B cell (primary cell): ENCODE data around the gene NANOGP8. TPM values are rescaled to one million over a fixed set of nuclear protein-coding genes. Genes with fewer than 3 reads are reported as not detected.

ENCODE experiments used
- ATAC-seq: fragments of 200-7000 bp; cut with Tn5 transposase; one replicate; pipeline ENCODE4 v1.10.0; 2021; ENCODE audit warnings: low read depth, mild to moderate bottlenecking, moderate number of reproducible peaks, moderate library complexity
- CTCF ChIA-PET: fragments of 350-600 bp; sonication (Branson Sonifier 250); formaldehyde crosslinking; loops from one replicate; lab custom pipeline; 2021; ENCODE audit warnings: antibody characterized with exemption, inconsistent platforms; lab: Charles Lee
- POLR2A ChIA-PET: fragments of 350-600 bp; sonication (Branson Sonifier 250); formaldehyde crosslinking; loops from one replicate; lab custom pipeline; 2021; ENCODE audit warnings: antibody characterized with exemption; lab: Charles Lee
- DNase-seq: peaks from one replicate; pipeline ENCODE4 v3.0.0; 2013
- H2AFZ ChIP-seq: 2 replicates; pipeline ENCODE4 v1.6.1; 2012; ENCODE audit warnings: mild to moderate bottlenecking, low read depth, low read length; ENCODE audit not compliant: insufficient read depth, poor library complexity, severe bottlenecking
- H3K27ac ChIP-seq, 2 donors: 1 replicate in 1 of 2; 2 replicates in 1 of 2; pipeline ENCODE4 v1.5.1; 2012 to 2013; ENCODE audit warnings: low read length in 2 of 2, mild to moderate bottlenecking in 2 of 2, moderate library complexity in 1 of 2
- H3K27me3 ChIP-seq, 4 experiments: fragments of 200-600 bp in 1 of 4; sonication (generic) in 1 of 4; replicated peaks in 1 of 4; 1 replicate in 2 of 4; 2 replicates in 2 of 4; pipeline versions ENCODE4 v1.6.1 to v1.7.0; 2013 to 2016; ENCODE audit warnings: low read length in 3 of 4, mild to moderate bottlenecking in 2 of 4, mixed read lengths in 1 of 4, moderate library complexity in 1 of 4; ENCODE audit not compliant: insufficient read depth in 4 of 4, control insufficient read depth in 3 of 4; ENCODE audit errors: control extremely low read depth in 1 of 4
- H3K36me3 ChIP-seq, 2 experiments: replicated peaks in 1 of 2; 1 replicate in 1 of 2; 2 replicates in 1 of 2; pipeline versions ENCODE4 v1.6.1 to v1.7.1; 2013; ENCODE audit warnings: low read length in 1 of 2; ENCODE audit not compliant: insufficient read depth in 2 of 2, control insufficient read depth in 1 of 2; ENCODE audit errors: control extremely low read depth in 1 of 2, extremely low read depth in 1 of 2
- H3K4me1 ChIP-seq, 2 donors: fragments of 200-600 bp in 1 of 2; sonication (generic) in 1 of 2; 1 replicate in 1 of 2; 2 replicates in 1 of 2; pipeline versions ENCODE4 v1.5.1 to v1.6.1; 2013 to 2017; ENCODE audit warnings: low read length in 2 of 2; ENCODE audit not compliant: control insufficient read depth in 2 of 2, insufficient read depth in 2 of 2
- H3K4me2 ChIP-seq: replicated peaks from 2 replicates; pipeline ENCODE3; 2012; ENCODE audit warnings: mild to moderate bottlenecking, low read depth, low read length; ENCODE audit not compliant: poor library complexity, severe bottlenecking
- H3K4me3 ChIP-seq, 5 experiments: fragments of 200-600 bp in 1 of 5; sonication (generic) in 1 of 5; 1 replicate in 3 of 5; 2 replicates in 2 of 5; pipeline versions ENCODE4 v1.5.1 to v1.7.0; 2011 to 2016; ENCODE audit warnings: low read length in 4 of 5, mild to moderate bottlenecking in 4 of 5, low read depth in 2 of 5, control low read depth in 1 of 5, moderate library complexity in 1 of 5; ENCODE audit not compliant: insufficient read depth in 1 of 5; ENCODE audit errors: control extremely low read depth in 1 of 5, extremely low read depth in 1 of 5
- H3K79me2 ChIP-seq: fragments of 200-600 bp; sonication (generic); one replicate; pipeline ENCODE4 v1.6.0; 2016; ENCODE audit warnings: low read length; ENCODE audit not compliant: control insufficient read depth, insufficient read depth
- H3K9ac ChIP-seq: fragments of 200-600 bp; sonication (generic); 2 replicates; pipeline ENCODE4 v1.6.1; 2017; ENCODE audit warnings: mild to moderate bottlenecking, low read length, moderate library complexity
- H3K9me3 ChIP-seq, 3 donors: one replicate each; pipeline versions ENCODE4 v1.6.1 to v1.7.1; 2013; ENCODE audit warnings: low read length in 2 of 3; ENCODE audit not compliant: control insufficient read depth in 2 of 3, insufficient read depth in 1 of 3; ENCODE audit errors: control extremely low read depth in 1 of 3
- H4K20me1 ChIP-seq: 2 replicates; pipeline ENCODE4 v1.6.0; 2012; ENCODE audit warnings: mild to moderate bottlenecking, low read length; ENCODE audit not compliant: insufficient read depth, control insufficient read depth, poor library complexity, severe bottlenecking
- H3K27ac Mint-ChIP-seq: one replicate; pipeline ENCODE4 v1.8.0; 2021; ENCODE audit warnings: mixed read lengths
- H3K27me3 Mint-ChIP-seq: one replicate; pipeline ENCODE4 v1.8.0; 2021; ENCODE audit warnings: mixed read lengths
- H3K4me1 Mint-ChIP-seq: one replicate; pipeline ENCODE4 v1.8.0; 2021; ENCODE audit warnings: mixed read lengths
- H3K4me3 Mint-ChIP-seq: one replicate; pipeline ENCODE4 v1.8.0; 2021; ENCODE audit warnings: mixed read lengths
- H3K9me3 Mint-ChIP-seq: one replicate; pipeline ENCODE4 v1.8.0; 2022; ENCODE audit warnings: mixed read lengths; ENCODE audit not compliant: insufficient read depth
- EZH2 ChIP-seq: IDR thresholded peaks from 2 replicates; pipeline ENCODE4 v1.6.1; 2012; ENCODE audit warnings: borderline replicate concordance, low read depth, mild to moderate bottlenecking, moderate library complexity, low read length; ENCODE audit not compliant: insufficient read depth, poor library complexity, severe bottlenecking
- WGBS: methylation state at CpG from one replicate; pipeline ENCODE4 v1.1.5; 2013; ENCODE audit warnings: missing lambda C conversion rate; ENCODE audit not compliant: insufficient coverage; 5-methylcytosine and 5-hydroxymethylcytosine counted together
- intact Hi-C: fragments of 100-400 bp; cut with micrococcal nuclease; formaldehyde crosslinking; loops from one replicate; pipeline ENCODE4 v1.10.0; 2022
- polyA plus RNA-seq: library from polyadenylated mRNA; depleted of rRNA; stranded (reverse); fragments of >200 nt; gene quantifications from 2 replicates; pipeline ENCODE4 v1.2.3, GENCODE V29; 2012
- total RNA-seq, 2 donors: library from RNA; stranded (reverse); fragments of 120-200 nt in 1 of 2; gene quantifications; 1 replicate in 1 of 2; 2 replicates in 1 of 2; pipeline versions ENCODE4 v1.2.3 to v1.2.4, GENCODE V29; 2013 to 2022
- TF ChIP-seq, protein P1 (sequence below): fragments of 200-600 bp; IDR thresholded peaks from one replicate; pipeline ENCODE4 v1.8.0; 2022; ENCODE audit warnings: antibody characterized with exemption, mild to moderate bottlenecking

NANOGP8 gene
- total and polyA plus RNA-seq, 2 donors (not counting 1 experiment from before 2014, with no cell fraction given) = 0.18 TPM; not detected in 1

- H3K9ac ChIP-seq = no peak overlapping the region
- H3K27me3 ChIP-seq = no peaks in the 10 kb centered on the region
- Mint-ChIP-seq H3K9me3 (no peaks in the 10 kb centered on the region), H3K27ac (no peak overlapping the region), H3K4me1 (no peaks in the 10 kb centered on the region), H3K4me3 (no peak overlapping the region), H3K27me3 (peaks cover 6% of the 10 kb centered on the region)
- CTCF ChIA-PET = no interaction called here
- no peak overlapping the region for H3K27ac ChIP-seq
- H4K20me1 ChIP-seq = no peaks in the 10 kb centered on the region
- ATAC-seq (no peak), DNase-seq (no peak)
- H3K4me2 ChIP-seq = no peak overlapping the region
- H3K79me2 ChIP-seq = no peaks in the 10 kb centered on the region
- H2AFZ ChIP-seq = no peak overlapping the region
- no peaks in the 10 kb centered on the region for H3K4me1 ChIP-seq
- H3K36me3 ChIP-seq = no peaks in the 10 kb centered on the region
- H3K9me3 ChIP-seq = no peaks in the 10 kb centered on the region
- intact Hi-C loops = no loop called here
- 92% methylated on average over 2 of the region's 8 CpGs for WGBS
- no peak for TF ChIP-seq EZH2
- TF ChIP-seq, protein P1, sequence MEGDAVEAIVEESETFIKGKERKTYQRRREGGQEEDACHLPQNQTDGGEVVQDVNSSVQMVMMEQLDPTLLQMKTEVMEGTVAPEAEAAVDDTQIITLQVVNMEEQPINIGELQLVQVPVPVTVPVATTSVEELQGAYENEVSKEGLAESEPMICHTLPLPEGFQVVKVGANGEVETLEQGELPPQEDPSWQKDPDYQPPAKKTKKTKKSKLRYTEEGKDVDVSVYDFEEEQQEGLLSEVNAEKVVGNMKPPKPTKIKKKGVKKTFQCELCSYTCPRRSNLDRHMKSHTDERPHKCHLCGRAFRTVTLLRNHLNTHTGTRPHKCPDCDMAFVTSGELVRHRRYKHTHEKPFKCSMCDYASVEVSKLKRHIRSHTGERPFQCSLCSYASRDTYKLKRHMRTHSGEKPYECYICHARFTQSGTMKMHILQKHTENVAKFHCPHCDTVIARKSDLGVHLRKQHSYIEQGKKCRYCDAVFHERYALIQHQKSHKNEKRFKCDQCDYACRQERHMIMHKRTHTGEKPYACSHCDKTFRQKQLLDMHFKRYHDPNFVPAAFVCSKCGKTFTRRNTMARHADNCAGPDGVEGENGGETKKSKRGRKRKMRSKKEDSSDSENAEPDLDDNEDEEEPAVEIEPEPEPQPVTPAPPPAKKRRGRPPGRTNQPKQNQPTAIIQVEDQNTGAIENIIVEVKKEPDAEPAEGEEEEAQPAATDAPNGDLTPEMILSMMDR = no peak
- POLR2A ChIA-PET = no interaction called here
- H3K4me3 ChIP-seq = no peak overlapping the region
These were observed 20.4 kb downstream of the NANOGP8 start for GRCh38 chr15:35064576-35065190.

DNA sequence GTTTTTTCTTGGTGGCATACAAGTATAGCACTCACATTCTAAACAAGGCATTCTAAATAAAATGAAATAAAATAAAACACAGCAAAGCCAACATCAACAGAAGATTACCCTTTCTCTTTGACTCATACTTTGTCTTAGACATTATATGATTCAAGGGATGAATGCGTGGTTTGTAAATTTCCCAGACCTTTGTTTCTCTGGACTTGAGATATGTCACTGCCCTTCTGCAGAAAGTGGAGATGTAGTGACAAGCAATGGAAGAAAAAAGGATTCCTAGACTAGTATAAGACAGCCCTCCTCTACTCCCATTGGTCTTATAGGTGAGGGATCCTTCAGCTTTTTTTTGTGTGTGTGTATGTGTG is 22.4 kb downstream of the NANOGP8 start:
- Histone ChIP-seq H3K27me3 (peaks cover 0 to 3% (median 0%) of the 10 kb centered on the region in 4 experiments), H3K4me2 (no peak overlapping the region), H3K79me2 (no peaks in the 10 kb centered on the region), H3K4me3 (no peak overlapping the region), H3K27ac (no peak overlapping the region), H2AFZ (no peak overlapping the region), H3K4me1 (no peaks in the 10 kb centered on the region), H4K20me1 (no peaks in the 10 kb centered on the region), H3K9me3 (no peaks in the 10 kb centered on the region), H3K36me3 (no peaks in the 10 kb centered on the region), H3K9ac (no peak overlapping the region)
- ATAC-seq (no peak), DNase-seq (no peak)
- ChIA-PET CTCF (no interaction called here), POLR2A (no interaction called here)
- H3K27me3 Mint-ChIP-seq = peaks cover 9% of the 10 kb centered on the region
- H3K4me1 Mint-ChIP-seq = peaks cover 2% of the 10 kb centered on the region
- H3K27ac Mint-ChIP-seq = no peak overlapping the region
- WGBS = no CpG with 5 or more reads among the region's 1 CpG
- intact Hi-C loops = no loop called here
- no peak overlapping the region for H3K4me3 Mint-ChIP-seq
- no peaks in the 10 kb centered on the region for H3K9me3 Mint-ChIP-seq
- TF ChIP-seq EZH2 = no peak
- TF ChIP-seq, protein P1 = no peak
